RWPE2 (cell line): ENCODE data around the gene ADAM33.

Source experiments
- ATAC-seq: fragments of 200-7000 bp; cut with Tn5 transposase; 3 replicates; pipeline ENCODE4 v1.9.1; 2021; ENCODE audit warnings: low read depth
- DNase-seq: peaks from one replicate; pipeline ENCODE4 v3.0.0-alpha.2; 2020; ENCODE audit warnings: low spot score
- H3K27ac ChIP-seq: fragments of 450-650 bp; 2 replicates; pipeline ENCODE4 v1.5.1; 2017; ENCODE audit warnings: mild to moderate bottlenecking; ENCODE audit not compliant: poor library complexity, severe bottlenecking
- H3K27me3 ChIP-seq: fragments of 250-450 bp; sonication (Bioruptor Pico); 2 replicates; pipeline ENCODE4 v1.5.1; 2021; ENCODE audit warnings: mild to moderate bottlenecking, moderate library complexity; ENCODE audit not compliant: insufficient read depth, poor library complexity, severe bottlenecking
- H3K36me3 ChIP-seq: fragments of 250-450 bp; sonication (Bioruptor Pico); 2 replicates; pipeline ENCODE4 v1.5.1; 2020; ENCODE audit warnings: low read depth, mild to moderate bottlenecking, moderate library complexity
- H3K4me1 ChIP-seq: fragments of 250-450 bp; sonication (Bioruptor Pico); 2 replicates; pipeline ENCODE4 v1.5.1; 2021; ENCODE audit warnings: mild to moderate bottlenecking, moderate library complexity; ENCODE audit not compliant: insufficient read depth, poor library complexity, severe bottlenecking
- H3K4me3 ChIP-seq: fragments of 250-450 bp; sonication (Bioruptor Pico); 2 replicates; pipeline ENCODE4 v1.5.1; 2021; ENCODE audit warnings: mild to moderate bottlenecking, moderate library complexity; ENCODE audit not compliant: severe bottlenecking
- H3K9me3 ChIP-seq: fragments of 250-450 bp; sonication (Bioruptor Pico); 2 replicates; pipeline ENCODE4 v1.5.1; 2021; ENCODE audit warnings: mild to moderate bottlenecking, moderate library complexity; ENCODE audit not compliant: severe bottlenecking
- CTCF ChIP-seq: fragments of 450-650 bp; IDR thresholded peaks from one replicate; pipeline ENCODE4 v1.5.1; 2017; ENCODE audit warnings: mild to moderate bottlenecking, moderate library complexity; ENCODE audit not compliant: poor library complexity, severe bottlenecking

ADAM33 gene

GRCh38 chr20:3674995-3675900 lies 6.6 kb downstream of the ADAM33 start:
- no peak for ATAC-seq
- H3K36me3 ChIP-seq: no peaks in the 10 kb centered on the region
- no peaks in the 10 kb centered on the region for H3K4me1 ChIP-seq
- H3K4me3 ChIP-seq: no peak overlapping the region
- TF ChIP-seq CTCF: no peak
- H3K27me3 ChIP-seq: peaks cover 53% of the 10 kb centered on the region
- H3K27ac ChIP-seq: no peak overlapping the region
- H3K9me3 ChIP-seq: no peaks in the 10 kb centered on the region
- DNase-seq: peak; percentile 39

DNA sequence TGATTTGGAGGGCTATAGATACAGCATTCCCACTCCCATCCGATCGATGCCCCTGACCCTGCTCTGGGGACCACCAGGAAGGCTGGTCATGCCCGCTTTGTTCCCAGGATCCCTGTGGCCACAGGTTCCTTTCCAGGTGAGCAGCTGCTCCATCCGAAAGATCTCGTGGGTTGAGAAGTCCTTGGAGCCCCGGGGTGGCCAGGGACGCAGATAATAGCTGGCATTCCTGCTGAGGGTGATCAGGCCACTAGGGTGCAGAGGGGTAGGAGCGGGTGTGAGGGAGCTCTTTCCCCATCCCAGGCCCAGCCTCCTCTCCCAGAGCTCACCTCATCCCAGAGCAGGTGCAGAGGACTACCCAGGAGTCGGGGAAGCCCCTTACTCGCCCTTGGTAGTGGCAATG lies 7.4 kb downstream of the ADAM33 start:
- H3K9me3 ChIP-seq: no peaks in the 10 kb centered on the region
- ATAC-seq: no peak; the same call in 2 of the 3 replicates
- no peaks in the 10 kb centered on the region for H3K36me3 ChIP-seq
- H3K27ac ChIP-seq: no peak overlapping the region
- peaks cover 53% of the 10 kb centered on the region for H3K27me3 ChIP-seq
- peak; percentile 35 for DNase-seq
- H3K4me1 ChIP-seq: no peaks in the 10 kb centered on the region
- H3K4me3 ChIP-seq: no peak overlapping the region
- TF ChIP-seq CTCF: no peak

GRCh38 chr20:3673221-3674070 lies 8.4 kb downstream of the ADAM33 start:
- H3K4me1 ChIP-seq: no peaks in the 10 kb centered on the region
- no peaks in the 10 kb centered on the region for H3K36me3 ChIP-seq
- no peak for ATAC-seq
- H3K9me3 ChIP-seq: no peaks in the 10 kb centered on the region
- no peak overlapping the region for H3K27ac ChIP-seq
- no peak for TF ChIP-seq CTCF
- H3K4me3 ChIP-seq: no peak overlapping the region
- peak; percentile 51 for DNase-seq
- peaks cover 53% of the 10 kb centered on the region for H3K27me3 ChIP-seq

- no peak overlapping the region for H3K27ac ChIP-seq
- no peaks in the 10 kb centered on the region for H3K9me3 ChIP-seq
- no peak for ATAC-seq
- peaks cover 53% of the 10 kb centered on the region for H3K27me3 ChIP-seq
- TF ChIP-seq CTCF: no peak
- peak; percentile 53 for DNase-seq
- no peaks in the 10 kb centered on the region for H3K4me1 ChIP-seq
- H3K4me3 ChIP-seq: no peak overlapping the region
- H3K36me3 ChIP-seq: no peaks in the 10 kb centered on the region
These were observed 9.2 kb downstream of the ADAM33 start for GRCh38 chr20:3672547-3673171.
